GM23248 (cell line): ENCODE data around the gene UBTF.

Experiments
- EZH2 ChIP-seq: fragments of 200-600 bp; sonication (generic); IDR thresholded peaks from 2 replicates; pipeline ENCODE4 v1.6.1; 2018; ENCODE audit warnings: antibody characterized with exemption, mild to moderate bottlenecking; ENCODE audit not compliant: insufficient read depth, poor library complexity, severe bottlenecking
- EZH2phosphoT487 ChIP-seq: fragments of 200-600 bp; sonication (generic); IDR thresholded peaks from 2 replicates; pipeline ENCODE4 v1.6.1; 2018; ENCODE audit warnings: antibody characterized with exemption, moderate library complexity, mild to moderate bottlenecking, low read depth; ENCODE audit not compliant: insufficient read depth

DNA sequence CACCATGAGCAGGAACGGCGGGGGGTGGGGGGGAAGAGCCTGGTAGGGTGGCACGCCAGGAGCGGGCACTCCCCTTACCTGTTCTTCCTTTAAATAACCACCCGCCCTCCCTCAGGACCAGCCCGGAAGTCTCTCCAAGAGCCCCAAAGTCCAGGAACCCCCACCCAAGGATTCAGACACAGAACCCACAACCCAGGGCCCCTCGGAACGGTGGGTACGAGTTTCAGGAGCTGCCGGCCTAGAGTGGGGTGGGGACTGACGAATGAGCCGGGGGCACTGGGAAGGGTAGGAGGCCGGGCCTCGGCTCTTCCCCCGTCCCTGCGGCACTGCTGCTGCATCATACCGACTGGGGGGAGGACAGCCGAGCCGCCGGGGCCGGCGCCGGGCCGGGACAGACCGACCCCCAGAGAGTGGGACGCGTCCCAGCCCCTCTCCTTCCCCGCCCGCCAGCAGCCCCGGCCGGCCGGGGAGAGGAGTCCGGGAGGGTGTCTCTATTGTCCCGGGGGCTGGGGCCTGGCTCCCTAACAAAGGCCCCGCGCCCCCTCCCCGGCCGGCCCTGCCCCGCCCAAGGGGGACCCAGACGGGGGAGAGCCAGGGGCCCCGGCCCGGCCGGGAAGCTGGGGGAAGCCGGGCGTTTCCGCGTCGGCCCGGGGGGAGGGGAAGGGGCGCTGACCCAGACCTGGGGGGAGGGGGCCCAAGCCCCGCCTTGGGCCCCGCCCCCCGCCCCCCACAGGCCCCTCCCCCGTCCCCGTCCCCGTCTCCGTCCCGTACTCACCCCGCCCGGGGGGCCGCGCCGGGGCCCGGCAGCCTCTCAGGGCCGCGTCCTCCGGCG is 20.5 kb downstream of the UBTF start:
- TF ChIP-seq EZH2 (no peak), EZH2phosphoT487 (no peak)
